AG09319 (cell line): ENCODE results near the gene LRBA.

Source experiments
- DNase-seq: peaks from one replicate; pipeline ENCODE4 v3.0.0-alpha.2; 2010; ENCODE audit warnings: low read depth; ENCODE audit errors: extremely low read depth
- TF ChIP-seq, protein P1 (sequence below): IDR thresholded peaks from 2 replicates; pipeline ENCODE4 v1.5.1; 2011; ENCODE audit warnings: low read depth, mild to moderate bottlenecking, inconsistent platforms, low read length, moderate library complexity

Gene LRBA

DNA sequence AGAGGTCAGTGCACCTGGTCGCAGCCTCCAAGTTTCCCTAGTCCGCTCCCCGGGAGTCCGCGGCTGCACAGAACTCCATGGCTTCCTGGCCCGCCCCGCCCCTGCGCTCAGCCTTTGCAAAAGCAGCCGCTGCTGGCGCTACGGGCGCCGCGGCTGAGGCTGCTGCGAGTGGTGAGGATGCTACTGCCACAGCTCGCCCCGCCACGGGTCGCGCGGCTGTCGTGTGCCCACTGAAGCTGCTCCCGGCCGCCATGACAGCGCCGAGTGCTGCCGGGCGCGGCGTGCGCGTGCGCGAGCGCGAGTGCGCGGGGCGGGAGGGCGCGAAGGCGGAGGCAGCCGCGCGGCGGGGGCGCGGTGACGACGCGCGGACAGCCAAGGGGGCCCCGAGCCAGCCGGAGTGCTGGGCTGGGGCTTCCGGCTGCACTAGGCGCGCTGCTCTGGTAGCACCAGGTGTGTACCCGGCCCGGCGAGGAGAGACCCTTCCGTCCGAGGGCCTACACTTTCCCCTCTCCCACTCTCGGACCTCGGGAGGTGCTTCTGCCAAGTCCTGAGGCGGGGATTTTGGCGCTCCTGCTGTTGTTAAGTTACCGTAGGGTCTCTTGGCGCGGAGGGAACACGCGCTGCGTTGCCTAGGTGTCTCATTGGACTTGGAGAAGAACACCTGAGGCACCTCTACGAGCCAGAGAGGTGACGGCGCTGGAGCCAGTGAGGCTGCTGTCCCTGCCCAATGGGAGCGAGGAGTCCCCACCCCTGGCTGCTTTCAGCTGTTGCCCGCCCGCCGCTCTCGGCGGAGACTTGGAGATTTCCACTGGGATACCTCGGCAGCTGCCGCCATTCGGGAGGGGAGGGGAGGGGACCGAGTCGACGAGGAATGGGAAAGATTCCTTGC is 619 bp upstream of the LRBA start:
- TF ChIP-seq, protein P1, sequence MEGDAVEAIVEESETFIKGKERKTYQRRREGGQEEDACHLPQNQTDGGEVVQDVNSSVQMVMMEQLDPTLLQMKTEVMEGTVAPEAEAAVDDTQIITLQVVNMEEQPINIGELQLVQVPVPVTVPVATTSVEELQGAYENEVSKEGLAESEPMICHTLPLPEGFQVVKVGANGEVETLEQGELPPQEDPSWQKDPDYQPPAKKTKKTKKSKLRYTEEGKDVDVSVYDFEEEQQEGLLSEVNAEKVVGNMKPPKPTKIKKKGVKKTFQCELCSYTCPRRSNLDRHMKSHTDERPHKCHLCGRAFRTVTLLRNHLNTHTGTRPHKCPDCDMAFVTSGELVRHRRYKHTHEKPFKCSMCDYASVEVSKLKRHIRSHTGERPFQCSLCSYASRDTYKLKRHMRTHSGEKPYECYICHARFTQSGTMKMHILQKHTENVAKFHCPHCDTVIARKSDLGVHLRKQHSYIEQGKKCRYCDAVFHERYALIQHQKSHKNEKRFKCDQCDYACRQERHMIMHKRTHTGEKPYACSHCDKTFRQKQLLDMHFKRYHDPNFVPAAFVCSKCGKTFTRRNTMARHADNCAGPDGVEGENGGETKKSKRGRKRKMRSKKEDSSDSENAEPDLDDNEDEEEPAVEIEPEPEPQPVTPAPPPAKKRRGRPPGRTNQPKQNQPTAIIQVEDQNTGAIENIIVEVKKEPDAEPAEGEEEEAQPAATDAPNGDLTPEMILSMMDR, result no peak
- DNase-seq, result no peak

DNA sequence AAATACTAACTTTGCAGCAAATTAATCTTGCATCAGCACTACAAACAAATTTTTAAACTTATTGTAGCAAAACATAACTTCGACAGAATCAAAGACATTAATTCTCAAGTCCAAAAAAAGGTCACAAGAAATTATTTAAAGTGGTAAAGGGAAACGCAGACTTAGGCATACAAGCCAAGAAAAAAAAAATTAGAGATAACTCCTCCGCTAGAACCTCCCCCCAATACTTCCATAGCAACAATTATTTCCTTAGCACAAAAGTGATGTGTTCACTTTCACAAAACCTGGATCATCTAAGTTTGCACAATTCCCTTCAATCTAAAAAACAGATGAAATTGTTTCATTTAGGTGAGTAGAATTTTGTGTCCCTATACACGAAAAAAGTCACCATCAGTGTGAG is 1.1 kb downstream of the LRBA start:
- DNase-seq, result no peak
- TF ChIP-seq, protein P1, result no peak

DNA sequence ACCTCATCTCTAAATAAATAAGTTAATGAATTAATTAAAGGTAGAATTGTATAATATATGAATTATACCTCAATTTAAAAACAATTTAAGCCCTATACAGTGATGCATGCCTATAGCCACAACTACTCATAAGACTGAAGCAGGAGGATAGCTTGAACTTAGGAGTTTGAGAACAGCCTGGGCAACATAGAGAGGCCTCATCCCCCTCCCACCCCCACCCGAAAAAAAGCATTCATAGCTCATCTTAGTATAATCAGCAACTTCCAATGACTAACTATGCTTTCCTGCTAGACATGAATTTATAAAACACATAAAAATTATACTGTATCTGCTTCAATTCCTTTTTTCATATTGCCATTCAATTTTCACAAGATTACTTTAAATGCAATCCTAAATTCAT is 1.6 kb downstream of the LRBA start:
- TF ChIP-seq, protein P1, result no peak
- no peak for DNase-seq

DNA sequence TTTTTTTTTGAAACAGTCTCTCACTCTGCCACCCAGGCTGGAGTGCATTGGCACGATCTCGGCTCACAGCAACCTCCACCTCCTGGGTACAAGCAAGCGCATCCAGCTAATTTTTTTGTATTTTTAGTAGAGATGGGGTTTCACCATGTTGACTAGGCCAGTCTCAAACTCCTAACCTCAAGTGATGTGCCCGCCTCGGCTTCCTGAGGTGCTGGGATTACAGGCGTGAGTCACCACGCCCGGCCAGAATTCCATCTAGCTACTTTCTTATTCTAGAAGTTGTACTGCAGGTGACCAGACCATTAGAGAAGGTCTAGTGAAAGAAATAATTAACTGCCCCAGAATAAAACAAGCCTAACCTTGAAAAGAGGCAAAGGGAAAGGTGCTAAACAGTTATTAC is 2.3 kb downstream of the LRBA start:
- TF ChIP-seq, protein P1, result no peak
- DNase-seq, result no peak

DNA sequence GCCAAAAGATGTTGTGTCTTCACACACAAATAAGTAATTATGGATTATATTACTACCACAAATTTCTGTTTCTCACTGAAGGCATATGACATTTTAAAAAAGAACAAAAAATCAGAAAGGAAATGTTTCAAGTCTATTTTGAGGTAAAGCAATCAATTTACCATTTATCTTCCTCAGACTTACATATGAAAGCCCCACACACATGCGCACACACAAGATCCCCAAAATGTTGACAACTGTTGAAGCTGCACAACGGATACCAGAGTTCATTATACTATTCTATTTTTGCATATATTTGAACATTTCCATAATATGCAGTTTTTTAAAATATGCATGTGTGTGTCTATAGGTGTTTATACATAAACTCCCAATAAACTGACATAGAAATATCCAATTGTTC is 2.7 kb downstream of the LRBA start:
- DNase-seq, result no peak
- TF ChIP-seq, protein P1, result no peak

DNA sequence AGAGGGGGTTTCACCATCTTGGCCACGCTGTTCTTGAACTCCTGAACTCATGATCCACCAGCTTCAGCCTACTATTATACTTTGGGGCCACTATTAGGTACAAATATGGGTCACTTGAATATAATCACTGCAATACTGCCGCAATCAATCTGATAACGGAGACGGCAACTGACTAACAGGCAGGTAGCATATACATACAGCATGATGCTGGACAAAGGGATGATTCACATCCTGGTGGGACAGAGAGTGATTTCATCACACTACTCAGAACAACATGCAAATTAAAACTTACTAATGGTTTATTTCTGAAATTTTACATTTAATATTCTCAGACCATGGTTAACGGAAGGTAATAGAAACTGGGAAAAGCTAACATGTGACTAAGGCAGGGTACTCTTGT is 10.9 kb downstream of the LRBA start:
- TF ChIP-seq, protein P1, result no peak
- no peak for DNase-seq

DNA sequence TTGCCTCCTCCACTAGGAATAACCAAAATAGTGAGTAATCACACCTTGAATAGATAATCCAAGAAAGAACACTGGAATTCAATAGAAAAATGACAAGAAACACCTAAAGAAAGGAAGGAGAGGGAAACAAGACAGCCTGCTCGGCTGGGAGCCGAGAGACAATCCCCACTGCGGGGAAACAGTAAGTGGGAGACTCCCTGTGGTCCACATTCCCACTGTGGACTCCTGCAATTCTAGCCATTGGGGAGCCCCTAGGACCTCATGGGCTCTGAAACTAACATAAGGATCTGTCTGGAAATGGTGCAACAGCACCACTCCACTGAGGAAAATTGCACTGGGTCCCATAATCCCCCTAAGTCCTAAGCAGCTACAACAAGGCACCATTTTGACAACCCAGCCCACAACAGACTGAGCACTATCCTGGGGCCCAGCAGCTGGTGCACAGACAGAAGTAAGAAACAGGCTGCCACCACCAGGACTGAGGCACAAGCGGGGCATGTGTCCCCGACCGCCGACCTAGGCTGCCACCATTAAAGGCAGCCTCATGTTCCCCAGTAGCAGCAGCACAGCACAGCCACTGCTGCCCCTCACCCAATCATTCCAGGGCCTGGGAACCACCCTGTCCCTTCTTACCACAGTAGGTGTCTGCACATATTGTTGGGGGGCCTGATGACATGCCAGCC is 14.2 kb downstream of the LRBA start:
- DNase-seq, result no peak
- TF ChIP-seq, protein P1, result no peak
